T1000 (cell line): ENCODE results near the gene MORF4L1.
"Not testable (repeated sequence)": the region's sequence is repeated elsewhere in the genome, so short reads cannot be mapped to it uniquely, and the experiment has no call there.

Experiments used
- DNase-seq: peaks from one replicate; lab custom pipeline; 2025; ENCODE audit warnings: mixed read lengths; lab: John Stamatoyannopoulos, UW

MORF4L1 gene

GRCh38 chr15:78902281-78903032 is 29.8 kb downstream of the MORF4L1 start:
- DNase-seq = not testable (repeated sequence)

- DNase-seq = no peak
Measured at GRCh38 chr15:78904599-78905358, 32.1 kb downstream of the MORF4L1 start.

GRCh38 chr15:78906316-78906620 is 33.6 kb downstream of the MORF4L1 start:
- DNase-seq = peak; percentile 33

- no peak for DNase-seq
Measured at GRCh38 chr15:78907577-78907976, 34.9 kb downstream of the MORF4L1 start.

- DNase-seq = no peak
Measured at GRCh38 chr15:78909160-78909695, 36.5 kb downstream of the MORF4L1 start.

- no peak for DNase-seq
Measured at GRCh38 chr15:78909791-78910228, 37.1 kb downstream of the MORF4L1 start.

- DNase-seq = no peak
Measured at GRCh38 chr15:78910271-78910670, 37.6 kb downstream of the MORF4L1 start.

GRCh38 chr15:78912316-78912715 is 39.6 kb downstream of the MORF4L1 start:
- DNase-seq = no peak

GRCh38 chr15:78913012-78913411 is 40.3 kb downstream of the MORF4L1 start:
- DNase-seq = no peak

GRCh38 chr15:78914027-78914764 is 41.5 kb downstream of the MORF4L1 start:
- DNase-seq = no peak

- DNase-seq = no peak
Measured at GRCh38 chr15:78915341-78916087, 42.8 kb downstream of the MORF4L1 start.

- DNase-seq = no peak
Measured at GRCh38 chr15:78916088-78916487, 43.4 kb downstream of the MORF4L1 start.

GRCh38 chr15:78917888-78918287 is 45.2 kb downstream of the MORF4L1 start:
- DNase-seq = no peak

GRCh38 chr15:78921517-78921916 is 48.8 kb downstream of the MORF4L1 start:
- DNase-seq = no peak

- no peak for DNase-seq
Measured at GRCh38 chr15:78921940-78922339, 49.2 kb downstream of the MORF4L1 start.

- DNase-seq = no peak
Measured at GRCh38 chr15:78922527-78922926, 49.8 kb downstream of the MORF4L1 start.

GRCh38 chr15:78923015-78923414 is 50.3 kb downstream of the MORF4L1 start:
- no peak for DNase-seq

- DNase-seq = no peak
Measured at GRCh38 chr15:78923480-78924360, 51.0 kb downstream of the MORF4L1 start.

- DNase-seq = no peak
Measured at GRCh38 chr15:78925076-78925624, 52.5 kb downstream of the MORF4L1 start.

- DNase-seq = no peak
Measured at GRCh38 chr15:78925956-78926743, 53.5 kb downstream of the MORF4L1 start.
